ENCODE data around the gene FGF5. TPM values are rescaled to one million over a fixed set of nuclear protein-coding genes. Genes with fewer than 3 reads are reported as not detected.

Gene FGF5
- total and polyA plus RNA-seq, 10 of the 15 experiments (the other 5 are each of a cell fraction or from before 2014, with no cell fraction given) = 0.87 to 7.4 (median 1.6) TPM

- 17% methylated on average over 3 of the region's 3 CpGs for WGBS (ENCODE audit: insufficient coverage, insufficient replicate concordance, low lambda C conversion rate, missing lambda C conversion rate)
- SMC1A ChIA-PET (ENCODE audit: uncharacterized antibody, unreplicated experiment) = no interaction called here
These were observed 39.0 kb downstream of the FGF5 start for GRCh38 chr4:80305466-80305865.

More at GRCh38 chr4:80305466-80305865, 39.0 kb downstream of the FGF5 start:
- Histone ChIP-seq H3K27ac (ENCODE audit: control insufficient read depth, insufficient read depth) (no peak overlapping the region), H2AFZ (ENCODE audit: control insufficient read depth, low read depth, low read length) (no peak overlapping the region), H3K4me2 (ENCODE audit: control insufficient read depth, insufficient read depth) (no peak overlapping the region), H3K9ac (ENCODE audit: control insufficient read depth, insufficient read depth, low read length) (no peak overlapping the region), H3K9me3 (replicated peaks; ENCODE audit: control insufficient read depth, insufficient read depth, low read length) (no peaks in the 10 kb centered on the region), H3K4me3 (no peak overlapping the region), H3K4me1 (ENCODE audit: control insufficient read depth, insufficient read depth, low read length) (no peaks in the 10 kb centered on the region), H3K27me3 (replicated peaks in 1 of 2; ENCODE audit: control insufficient read depth in 2 of 2, insufficient read depth in 2 of 2, low read length in 1 of 2) (no peaks in the 10 kb centered on the region; a peak in 1 of 4 replicates), H3K79me2 (ENCODE audit: control insufficient read depth, insufficient read depth, low read length) (no peaks in the 10 kb centered on the region), H4K20me1 (ENCODE audit: control insufficient read depth, insufficient read depth) (no peaks in the 10 kb centered on the region), H3K36me3 (ENCODE audit: control insufficient read depth in 2 of 2, insufficient read depth in 2 of 2, low read length in 1 of 2) (no peaks in the 10 kb centered on the region)
- POLR2A ChIA-PET = no interaction called here
- RAD21 ChIA-PET (ENCODE audit: unreplicated experiment) = no interaction called here
- TF ChIP-seq CUX1 (IDR thresholded peaks at IDR 0.05; ENCODE audit: insufficient replicate concordance, low read depth, low read length) = no peak
- no peak for TF ChIP-seq GABPA (IDR thresholded peaks at IDR 0.05; ENCODE audit: low read depth)
- TF ChIP-seq ZNF217 (IDR thresholded peaks at IDR 0.05) = no peak
- TF ChIP-seq KAT2A (conservative IDR thresholded peaks at IDR 0.05; ENCODE audit: control insufficient read depth, low read depth, low read length) = no peak
- TF ChIP-seq MTA3 (IDR thresholded peaks at IDR 0.05; ENCODE audit: borderline replicate concordance, low read length) = no peak
- TF ChIP-seq REST (IDR thresholded peaks at IDR 0.05; ENCODE audit: low read depth, low read length) = no peak
- TF ChIP-seq CREB1 (IDR thresholded peaks at IDR 0.05; ENCODE audit: low read depth) = no peak
- no peak for TF ChIP-seq ZNF687 (IDR thresholded peaks at IDR 0.05)
- no peak for TF ChIP-seq SIX5 (IDR thresholded peaks at IDR 0.05; ENCODE audit: low read depth, low read length, severe bottlenecking)
- TF ChIP-seq STAT3 (IDR thresholded peaks at IDR 0.05; ENCODE audit: low read depth, low read length) = no peak
- no peak for TF ChIP-seq BHLHE40 (IDR thresholded peaks at IDR 0.05; ENCODE audit: borderline replicate concordance in 1 of 2, low read depth in 2 of 2, low read length in 1 of 2)
- TF ChIP-seq DPF2 (IDR thresholded peaks at IDR 0.05) = no peak
- FAIRE-seq (no peak), ATAC-seq (no peak), DNase-seq (ENCODE audit: low read depth, low spot score) (no peak)
- in situ Hi-C loops (cut with MboI) = no loop called here
- BruUV-seq (replicated peaks) = no TSS peak
- intact Hi-C loops (cut with micrococcal nuclease; ENCODE audit: unreplicated experiment) = no loop called here
- CTCF ChIA-PET = interaction anchor here (1.2 to 1.4 kb wide), 2 partner anchors 11 to 60 kb away, joined by 3 read pairs; no protein-coding TSS in a partner anchor
